Loucy (cell line): ENCODE data around the gene FLCN.

ENCODE experiments used
- H2AFZ ChIP-seq: fragments of 200-600 bp; sonication (generic); 2 replicates; pipeline ENCODE4 v1.6.0; 2016; ENCODE audit warnings: antibody characterized with exemption, mild to moderate bottlenecking, low read length, moderate library complexity
- H3F3A ChIP-seq: fragments of 200-600 bp; 2 replicates; pipeline ENCODE4 v1.6.0; 2016; ENCODE audit warnings: antibody characterized with exemption, low read depth, mild to moderate bottlenecking
- H3K27me3 ChIP-seq: fragments of 200-600 bp; sonication (generic); 2 replicates; pipeline ENCODE4 v1.6.1; 2014; ENCODE audit warnings: low read length, mild to moderate bottlenecking; ENCODE audit not compliant: insufficient read depth, poor library complexity, severe bottlenecking
- H3K36me3 ChIP-seq: fragments of 200-600 bp; sonication (generic); 2 replicates; pipeline ENCODE4 v1.6.1; 2016; ENCODE audit warnings: low read length; ENCODE audit not compliant: insufficient read depth
- H3K4me1 ChIP-seq: fragments of 200-600 bp; sonication (generic); 2 replicates; pipeline ENCODE4 v1.5.1; 2014; ENCODE audit warnings: low read length, mild to moderate bottlenecking; ENCODE audit not compliant: insufficient read depth, poor library complexity, severe bottlenecking
- H3K4me2 ChIP-seq: fragments of 200-600 bp; sonication (generic); 2 replicates; pipeline ENCODE4 v1.6.0; 2014; ENCODE audit warnings: antibody characterized with exemption, low read length, low read depth, mild to moderate bottlenecking; ENCODE audit not compliant: poor library complexity, severe bottlenecking
- H3K4me3 ChIP-seq: fragments of 200-600 bp; sonication (generic); 2 replicates; pipeline ENCODE4 v1.5.1; 2014; ENCODE audit warnings: low read length, mild to moderate bottlenecking, mixed read lengths; ENCODE audit not compliant: poor library complexity, severe bottlenecking
- H3K79me2 ChIP-seq: fragments of 200-600 bp; sonication (generic); 2 replicates; pipeline ENCODE4 v1.6.1; 2014; ENCODE audit warnings: low read length; ENCODE audit not compliant: insufficient read depth
- H3K9ac ChIP-seq: fragments of 200-600 bp; sonication (generic); 2 replicates; pipeline ENCODE4 v1.6.0; 2014; ENCODE audit warnings: mild to moderate bottlenecking, low read depth, low read length, moderate library complexity; ENCODE audit not compliant: poor library complexity, severe bottlenecking
- H3K9me2 ChIP-seq: fragments of 200-600 bp; sonication (generic); replicated peaks from 2 replicates; pipeline ENCODE4 v1.6.1; 2016; ENCODE audit warnings: low read depth, low read length, mixed read lengths
- H3K9me3 ChIP-seq: fragments of 200-600 bp; sonication (generic); 2 replicates; pipeline ENCODE4 v1.6.1; 2014; ENCODE audit warnings: mild to moderate bottlenecking, antibody characterized with exemption, low read length, low read depth; ENCODE audit not compliant: insufficient read depth
- H4K20me1 ChIP-seq: fragments of 200-600 bp; sonication (generic); 2 replicates; pipeline ENCODE4 v1.6.0; 2014; ENCODE audit warnings: antibody characterized with exemption, low read length, mild to moderate bottlenecking; ENCODE audit not compliant: insufficient read depth, poor library complexity, severe bottlenecking
- CTCF ChIP-seq: fragments of 200-600 bp; sonication (generic); conservative IDR thresholded peaks from 2 replicates; pipeline ENCODE4 v1.5.1; 2014; ENCODE audit warnings: mild to moderate bottlenecking, antibody characterized with exemption, low read length
- EZH2phosphoT487 ChIP-seq: fragments of 200-600 bp; IDR thresholded peaks from 2 replicates; pipeline ENCODE4 v1.6.1; 2018; ENCODE audit warnings: antibody characterized with exemption, mild to moderate bottlenecking, moderate library complexity, borderline replicate concordance

FLCN gene

GRCh38 chr17:17191961-17192381, 45.0 kb downstream of the FLCN start:
- Histone ChIP-seq H4K20me1 (no peaks in the 10 kb centered on the region), H2AFZ (no peak overlapping the region), H3K4me3 (no peak overlapping the region), H3K9me2 (no peaks in the 10 kb centered on the region), H3K36me3 (peaks cover 5% of the 10 kb centered on the region; the same call in 1 of the 2 replicates), H3F3A (no peaks in the 10 kb centered on the region; the same call in 1 of the 2 replicates), H3K27me3 (no peaks in the 10 kb centered on the region), H3K9ac (no peak overlapping the region), H3K4me2 (no peak overlapping the region), H3K4me1 (peaks cover 3% of the 10 kb centered on the region), H3K9me3 (no peaks in the 10 kb centered on the region), H3K79me2 (no peaks in the 10 kb centered on the region)
- TF ChIP-seq CTCF: no peak
- no peak for TF ChIP-seq EZH2phosphoT487

DNA sequence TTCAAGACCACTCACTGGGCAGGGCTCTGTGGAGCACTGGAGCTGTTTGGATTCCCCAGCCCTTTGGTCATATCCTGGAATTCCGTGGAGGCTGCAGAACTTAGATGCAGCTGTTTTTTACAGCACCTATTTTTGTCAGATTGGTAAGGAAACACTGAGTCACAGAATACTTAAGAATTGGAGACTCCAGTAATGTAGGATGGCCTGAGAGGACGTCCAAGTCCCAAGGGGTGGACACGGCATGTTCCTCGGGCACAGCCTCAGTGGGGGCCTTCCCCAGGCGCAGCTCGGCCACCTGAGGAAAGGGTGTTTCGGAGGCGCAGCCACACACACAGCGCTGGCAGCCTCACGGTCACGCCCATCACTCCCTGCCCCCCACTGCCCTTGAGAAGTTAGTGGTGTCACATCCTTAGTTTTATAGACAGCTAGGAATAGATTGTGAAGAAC, 45.6 kb downstream of the FLCN start:
- Histone ChIP-seq H3K9me2 (no peaks in the 10 kb centered on the region), H3K36me3 (peaks cover 5% of the 10 kb centered on the region; the same call in 1 of the 2 replicates), H3K79me2 (no peaks in the 10 kb centered on the region), H3K4me1 (peaks cover 3% of the 10 kb centered on the region), H4K20me1 (no peaks in the 10 kb centered on the region), H3K4me3 (no peak overlapping the region), H3K27me3 (no peaks in the 10 kb centered on the region), H3K9ac (no peak overlapping the region), H3K4me2 (no peak overlapping the region), H3F3A (no peaks in the 10 kb centered on the region; the same call in 1 of the 2 replicates), H3K9me3 (no peaks in the 10 kb centered on the region), H2AFZ (no peak overlapping the region)
- TF ChIP-seq CTCF (no peak), EZH2phosphoT487 (no peak)

- no peaks in the 10 kb centered on the region for H3K9me2 ChIP-seq
- no peak overlapping the region for H3K9ac ChIP-seq
- no peaks in the 10 kb centered on the region for H3K79me2 ChIP-seq
- H4K20me1 ChIP-seq: no peaks in the 10 kb centered on the region
- H2AFZ ChIP-seq: no peak overlapping the region
- peaks cover 5% of the 10 kb centered on the region; the same call in 1 of the 2 replicates for H3K36me3 ChIP-seq
- no peaks in the 10 kb centered on the region for H3K9me3 ChIP-seq
- TF ChIP-seq CTCF: peak; percentile 7; the same call in 1 of the 2 replicates
- TF ChIP-seq EZH2phosphoT487: no peak
- H3K4me1 ChIP-seq: peaks cover 7% of the 10 kb centered on the region
- H3K4me3 ChIP-seq: no peak overlapping the region
- no peaks in the 10 kb centered on the region; the same call in 1 of the 2 replicates for H3F3A ChIP-seq
- H3K4me2 ChIP-seq: no peak overlapping the region
- H3K27me3 ChIP-seq: no peaks in the 10 kb centered on the region
These were observed 46.8 kb downstream of the FLCN start for GRCh38 chr17:17190188-17190587.
